KOPT-K1 (cell line): ENCODE results near the gene PHACTR3.
"Not testable (repeated sequence)": the region's sequence is repeated elsewhere in the genome, so short reads cannot be mapped to it uniquely, and the experiment has no call there.

Experiments
- H3K27ac ChIP-seq: fragments of 200-600 bp; sonication (generic); 2 replicates; pipeline ENCODE4 v1.5.1; 2016; ENCODE audit warnings: antibody characterized with exemption, mild to moderate bottlenecking, low read depth, low read length; ENCODE audit not compliant: poor library complexity, severe bottlenecking
- H3K36me3 ChIP-seq: fragments of 200-600 bp; sonication (generic); 2 replicates; pipeline ENCODE4 v1.5.1; 2017; ENCODE audit warnings: antibody characterized with exemption, mild to moderate bottlenecking, low read length, moderate library complexity; ENCODE audit not compliant: insufficient read depth
- H3K9me3 ChIP-seq: fragments of 200-600 bp; sonication (generic); 2 replicates; pipeline ENCODE4 v1.5.1; 2017; ENCODE audit warnings: antibody characterized with exemption, low read length, mild to moderate bottlenecking; ENCODE audit not compliant: insufficient read depth, poor library complexity, severe bottlenecking

Gene PHACTR3

GRCh38 chr20:59616306-59616705 is 12.0 kb downstream of the PHACTR3 start:
- 0 out of 2 replicates have a peak, but pooled peaks cover 9% of the 10 kb centered on the region for H3K36me3 ChIP-seq
- no peak overlapping the region for H3K27ac ChIP-seq
- H3K9me3 ChIP-seq: no peaks in the 10 kb centered on the region

- Histone ChIP-seq H3K9me3 (no peaks in the 10 kb centered on the region), H3K27ac (no peak overlapping the region), H3K36me3 (0 out of 2 replicates have a peak, but pooled peaks cover 11% of the 10 kb centered on the region)
Observed at GRCh38 chr20:59617221-59617620, 12.9 kb downstream of the PHACTR3 start.

- Histone ChIP-seq H3K9me3 (no peaks in the 10 kb centered on the region), H3K27ac (no peak overlapping the region), H3K36me3 (0 out of 2 replicates have a peak, but pooled peaks cover 17% of the 10 kb centered on the region)
Observed at GRCh38 chr20:59618131-59618530, 13.8 kb downstream of the PHACTR3 start.

- H3K36me3 ChIP-seq: peaks cover 12% of the 10 kb centered on the region; the same call in 1 of the 2 replicates
- H3K9me3 ChIP-seq, H3K27ac ChIP-seq: not testable (repeated sequence)
Observed at GRCh38 chr20:59618585-59618984, 14.2 kb downstream of the PHACTR3 start.

- H3K9me3 ChIP-seq: no peaks in the 10 kb centered on the region
- H3K27ac ChIP-seq: peak overlapping the region; percentile 13
- peaks cover 11% of the 10 kb centered on the region; the same call in 1 of the 2 replicates for H3K36me3 ChIP-seq
Observed at GRCh38 chr20:59620860-59621505, 16.6 kb downstream of the PHACTR3 start.

- H3K36me3 ChIP-seq: peaks cover 11% of the 10 kb centered on the region; the same call in 1 of the 2 replicates
- H3K9me3 ChIP-seq: no peaks in the 10 kb centered on the region
- H3K27ac ChIP-seq: no peak overlapping the region
Observed at GRCh38 chr20:59622496-59622895, 18.2 kb downstream of the PHACTR3 start.

- H3K27ac ChIP-seq: no peak overlapping the region
- H3K36me3 ChIP-seq: peaks cover 11% of the 10 kb centered on the region; the same call in 1 of the 2 replicates
- H3K9me3 ChIP-seq: no peaks in the 10 kb centered on the region
Observed at GRCh38 chr20:59623133-59623532, 18.8 kb downstream of the PHACTR3 start.

- Histone ChIP-seq H3K36me3 (peaks cover 16% of the 10 kb centered on the region; the same call in 1 of the 2 replicates), H3K27ac (no peak overlapping the region), H3K9me3 (no peaks in the 10 kb centered on the region)
Observed at GRCh38 chr20:59623583-59623982, 19.2 kb downstream of the PHACTR3 start.

GRCh38 chr20:59624401-59624800 is 20.1 kb downstream of the PHACTR3 start:
- Histone ChIP-seq H3K9me3 (no peaks in the 10 kb centered on the region), H3K27ac (no peak overlapping the region), H3K36me3 (peaks cover 18% of the 10 kb centered on the region; the same call in 1 of the 2 replicates)

GRCh38 chr20:59625214-59625922 is 21.0 kb downstream of the PHACTR3 start:
- Histone ChIP-seq H3K36me3 (peaks cover 17% of the 10 kb centered on the region; the same call in 1 of the 2 replicates), H3K27ac (no peak overlapping the region), H3K9me3 (no peaks in the 10 kb centered on the region)

GRCh38 chr20:59627298-59627697 is 23.0 kb downstream of the PHACTR3 start:
- no peak overlapping the region for H3K27ac ChIP-seq
- no peaks in the 10 kb centered on the region for H3K9me3 ChIP-seq

GRCh38 chr20:59628171-59628570 is 23.8 kb downstream of the PHACTR3 start:
- Histone ChIP-seq H3K27ac (no peak overlapping the region), H3K36me3 (peaks cover 13% of the 10 kb centered on the region; the same call in 1 of the 2 replicates), H3K9me3 (no peaks in the 10 kb centered on the region)

More at GRCh38 chr20:59627298-59627697, 23.0 kb downstream of the PHACTR3 start:
- peaks cover 13% of the 10 kb centered on the region; the same call in 1 of the 2 replicates for H3K36me3 ChIP-seq

- Histone ChIP-seq H3K27ac (no peak overlapping the region), H3K36me3 (peaks cover 13% of the 10 kb centered on the region; the same call in 1 of the 2 replicates), H3K9me3 (no peaks in the 10 kb centered on the region)
Observed at GRCh38 chr20:59629141-59630045, 25.1 kb downstream of the PHACTR3 start.

- no peak overlapping the region for H3K27ac ChIP-seq
- peaks cover 13% of the 10 kb centered on the region; the same call in 1 of the 2 replicates for H3K36me3 ChIP-seq
- H3K9me3 ChIP-seq: no peaks in the 10 kb centered on the region
Observed at GRCh38 chr20:59630526-59630925, 26.2 kb downstream of the PHACTR3 start.
